HUES6 (cell line): Measurements from ENCODE around the gene SERP1.

Experiments used
- H3K27ac ChIP-seq: 2 replicates; pipeline ENCODE4 v1.7.0; 2013; ENCODE audit warnings: low read depth, mild to moderate bottlenecking, low read length, inconsistent platforms
- H3K27me3 ChIP-seq: 2 replicates; pipeline ENCODE4 v1.6.1; 2013; ENCODE audit warnings: low read length; ENCODE audit not compliant: control insufficient read depth, insufficient read depth
- H3K36me3 ChIP-seq: 2 replicates; pipeline ENCODE4 v1.6.1; 2013; ENCODE audit warnings: low read length; ENCODE audit not compliant: control insufficient read depth, insufficient read depth
- H3K4me1 ChIP-seq: 2 replicates; pipeline ENCODE4 v1.6.1; 2013; ENCODE audit warnings: low read length; ENCODE audit not compliant: control insufficient read depth, insufficient read depth
- H3K4me3 ChIP-seq: 2 replicates; pipeline ENCODE4 v1.5.1; 2013; ENCODE audit warnings: low read depth, low read length
- H3K9ac ChIP-seq: one replicate; pipeline ENCODE4 v1.6.1; 2013; ENCODE audit warnings: mild to moderate bottlenecking, low read length
- H3K9me3 ChIP-seq: 2 replicates; pipeline ENCODE4 v1.6.1; 2013; ENCODE audit warnings: low read depth, low read length; ENCODE audit not compliant: control insufficient read depth, insufficient read depth

SERP1 gene

GRCh38 chr3:150546226-150547044 is at the start of gene SERP1, which contains the start of gene EIF2A:
SERP1 (minus strand) TSS chr3:150546496; CDS start chr3:150546135, 361 bp downstream.
EIF2A (plus strand) TSS chr3:150546787; CDS start chr3:150546803, 16 bp downstream.
- H3K27me3 ChIP-seq, result no peaks in the 10 kb centered on the region
- peak within 1 kb of the TSS; percentile 96 for H3K9ac ChIP-seq
- no peaks in the 10 kb centered on the region for H3K9me3 ChIP-seq
- peak within 1 kb of the TSS; percentile 92 for H3K27ac ChIP-seq
- H3K4me1 ChIP-seq, result peaks cover 10% of the 10 kb centered on the region
- H3K4me3 ChIP-seq, result peak within 1 kb of the TSS; percentile 75
- peaks cover 40% of the 10 kb centered on the region for H3K36me3 ChIP-seq

DNA sequence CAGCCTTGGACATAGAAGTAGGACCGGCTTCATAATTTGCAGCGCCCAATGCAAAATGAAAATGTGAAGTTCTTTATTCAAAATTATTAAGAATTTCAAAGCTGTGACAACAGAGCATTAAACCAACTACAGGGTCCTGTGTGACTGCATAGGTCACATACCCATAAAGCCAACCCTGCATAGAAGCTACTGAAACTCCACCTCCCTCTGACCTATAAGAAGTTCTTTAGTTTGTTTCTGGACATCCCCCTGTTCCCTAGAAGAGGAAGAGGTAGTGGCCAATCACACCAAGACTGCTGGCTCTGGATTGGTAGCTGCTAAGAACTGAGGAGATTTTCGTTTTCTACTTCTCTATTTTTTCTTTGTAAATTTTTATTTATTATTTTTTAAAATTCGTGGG is 47.9 kb upstream of the SERP1 start:
- H3K9me3 ChIP-seq, result no peaks in the 10 kb centered on the region
- no peaks in the 10 kb centered on the region for H3K36me3 ChIP-seq
- H3K27me3 ChIP-seq, result no peaks in the 10 kb centered on the region
- peaks cover 8% of the 10 kb centered on the region for H3K4me1 ChIP-seq
- no peak overlapping the region for H3K4me3 ChIP-seq
- H3K9ac ChIP-seq, result no peak overlapping the region
- no peak overlapping the region for H3K27ac ChIP-seq

- H3K27me3 ChIP-seq, result no peaks in the 10 kb centered on the region
- no peaks in the 10 kb centered on the region for H3K4me1 ChIP-seq
- no peak overlapping the region for H3K27ac ChIP-seq
These were observed 43.5 kb upstream of the SERP1 start for GRCh38 chr3:150589759-150590158.

GRCh38 chr3:150588027-150588830 is 41.9 kb upstream of the SERP1 start:
- H3K27ac ChIP-seq, result no peak overlapping the region
- no peaks in the 10 kb centered on the region for H3K9me3 ChIP-seq
- H3K4me3 ChIP-seq, result no peak overlapping the region
- no peak overlapping the region for H3K9ac ChIP-seq
- H3K4me1 ChIP-seq, result no peaks in the 10 kb centered on the region
- H3K36me3 ChIP-seq, result peaks cover 32% of the 10 kb centered on the region
- H3K27me3 ChIP-seq, result no peaks in the 10 kb centered on the region

More at GRCh38 chr3:150589759-150590158, 43.5 kb upstream of the SERP1 start:
- H3K9ac ChIP-seq, result no peak overlapping the region
- H3K36me3 ChIP-seq, result peaks cover 18% of the 10 kb centered on the region
- no peaks in the 10 kb centered on the region for H3K9me3 ChIP-seq
- H3K4me3 ChIP-seq, result no peak overlapping the region

GRCh38 chr3:150583028-150583427 is 36.7 kb upstream of the SERP1 start:
- Histone ChIP-seq H3K4me1 (no peaks in the 10 kb centered on the region), H3K4me3 (no peak overlapping the region), H3K27ac (no peak overlapping the region), H3K36me3 (peaks cover 66% of the 10 kb centered on the region), H3K27me3 (no peaks in the 10 kb centered on the region), H3K9me3 (no peaks in the 10 kb centered on the region), H3K9ac (no peak overlapping the region)

DNA sequence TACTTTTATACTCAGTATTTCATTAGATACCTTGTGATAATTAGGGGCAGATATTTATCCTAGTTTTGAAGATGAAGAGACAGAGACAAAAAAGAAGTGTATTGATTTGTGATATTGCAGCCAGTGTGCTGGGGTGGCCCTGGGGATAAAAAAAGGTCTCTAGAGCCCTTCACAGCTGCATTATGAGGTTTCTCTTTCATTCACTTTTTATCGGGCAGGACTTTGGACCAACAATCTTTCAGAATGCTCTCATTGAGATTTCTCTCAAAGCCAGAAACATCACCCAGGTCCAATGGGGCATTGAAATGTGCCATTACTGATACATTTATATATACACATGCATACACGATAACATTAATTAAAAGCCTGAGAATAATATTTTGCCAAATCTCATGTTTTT is 36.3 kb upstream of the SERP1 start:
- Histone ChIP-seq H3K9me3 (no peaks in the 10 kb centered on the region), H3K4me3 (no peak overlapping the region), H3K27ac (no peak overlapping the region), H3K4me1 (no peaks in the 10 kb centered on the region), H3K27me3 (no peaks in the 10 kb centered on the region), H3K36me3 (peaks cover 68% of the 10 kb centered on the region), H3K9ac (no peak overlapping the region)

DNA sequence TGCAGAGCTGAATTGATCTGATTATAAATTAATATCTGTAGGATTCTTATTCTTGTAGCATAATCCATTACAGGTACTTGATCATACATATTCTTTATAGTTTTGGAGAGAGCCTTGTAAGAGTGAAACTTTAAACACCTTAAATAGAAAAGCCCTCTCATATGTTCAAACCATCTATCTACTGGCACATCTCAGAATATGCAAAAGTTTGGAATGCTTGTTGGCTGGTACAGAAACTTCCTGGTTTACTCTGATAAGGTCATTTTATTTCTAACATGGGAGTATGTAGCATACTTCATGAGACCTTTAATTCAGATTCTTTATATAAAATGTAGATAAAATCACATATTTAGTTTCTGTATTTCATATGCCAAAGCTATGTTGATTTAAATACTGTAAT is 34.9 kb upstream of the SERP1 start:
- Histone ChIP-seq H3K4me3 (no peak overlapping the region), H3K4me1 (no peaks in the 10 kb centered on the region), H3K36me3 (peaks cover 80% of the 10 kb centered on the region), H3K27me3 (no peaks in the 10 kb centered on the region), H3K9ac (no peak overlapping the region), H3K9me3 (no peaks in the 10 kb centered on the region), H3K27ac (no peak overlapping the region)

GRCh38 chr3:150577855-150578254 is 31.6 kb upstream of the SERP1 start:
- peaks cover 73% of the 10 kb centered on the region for H3K36me3 ChIP-seq
- H3K9ac ChIP-seq, result no peak overlapping the region
- H3K9me3 ChIP-seq, result no peaks in the 10 kb centered on the region
- H3K4me3 ChIP-seq, result no peak overlapping the region
- H3K27me3 ChIP-seq, result no peaks in the 10 kb centered on the region
- no peak overlapping the region for H3K27ac ChIP-seq
- no peaks in the 10 kb centered on the region for H3K4me1 ChIP-seq

GRCh38 chr3:150567328-150567727 is 21.0 kb upstream of the SERP1 start:
- no peak overlapping the region for H3K9ac ChIP-seq
- no peak overlapping the region for H3K27ac ChIP-seq
- no peak overlapping the region for H3K4me3 ChIP-seq
- no peaks in the 10 kb centered on the region for H3K27me3 ChIP-seq
- no peaks in the 10 kb centered on the region for H3K4me1 ChIP-seq
- H3K36me3 ChIP-seq, result peaks cover 80% of the 10 kb centered on the region
- no peaks in the 10 kb centered on the region for H3K9me3 ChIP-seq

- H3K4me3 ChIP-seq, result no peak overlapping the region
- no peaks in the 10 kb centered on the region for H3K27me3 ChIP-seq
- H3K9me3 ChIP-seq, result no peaks in the 10 kb centered on the region
- H3K4me1 ChIP-seq, result no peaks in the 10 kb centered on the region
- H3K36me3 ChIP-seq, result peaks cover 56% of the 10 kb centered on the region
- H3K27ac ChIP-seq, result no peak overlapping the region
- H3K9ac ChIP-seq, result no peak overlapping the region
These were observed 17.9 kb upstream of the SERP1 start for GRCh38 chr3:150564243-150564642.

- Histone ChIP-seq H3K27me3 (no peaks in the 10 kb centered on the region), H3K4me1 (no peaks in the 10 kb centered on the region), H3K36me3 (peaks cover 45% of the 10 kb centered on the region), H3K27ac (no peak overlapping the region), H3K4me3 (no peak overlapping the region), H3K9me3 (no peaks in the 10 kb centered on the region), H3K9ac (no peak overlapping the region)
These were observed 11.4 kb upstream of the SERP1 start for GRCh38 chr3:150557725-150558124.
